T-helper 2 cell (primary cell): ENCODE data around the gene STMN1.

Source experiments
- DNase-seq, 5 experiments: peaks; one replicate each; pipeline versions ENCODE4 v3.0.0 to v3.0.0-alpha.2; 2012 to 2022

The STMN1 gene

DNA sequence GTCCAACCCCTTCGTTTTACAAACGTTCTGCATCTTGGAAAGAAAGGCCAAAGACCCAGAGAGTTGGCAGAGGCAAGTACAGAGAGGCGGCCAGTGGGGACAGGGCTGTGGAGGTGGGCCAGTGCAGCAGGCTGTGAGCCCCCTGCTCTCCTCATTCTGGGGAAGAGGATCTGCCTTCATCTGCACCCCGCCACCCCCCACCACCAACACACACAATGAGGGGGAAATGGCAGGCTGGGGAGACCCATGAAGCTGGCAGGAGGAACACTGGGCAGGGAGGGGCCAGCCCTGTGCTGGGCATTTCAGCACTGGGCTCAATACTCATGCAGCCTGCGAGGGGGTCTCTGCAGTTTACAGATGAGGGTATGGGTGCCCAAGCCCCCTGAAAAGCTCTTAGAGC lies 14.6 kb downstream of the STMN1 start:
- no peak for DNase-seq

DNA sequence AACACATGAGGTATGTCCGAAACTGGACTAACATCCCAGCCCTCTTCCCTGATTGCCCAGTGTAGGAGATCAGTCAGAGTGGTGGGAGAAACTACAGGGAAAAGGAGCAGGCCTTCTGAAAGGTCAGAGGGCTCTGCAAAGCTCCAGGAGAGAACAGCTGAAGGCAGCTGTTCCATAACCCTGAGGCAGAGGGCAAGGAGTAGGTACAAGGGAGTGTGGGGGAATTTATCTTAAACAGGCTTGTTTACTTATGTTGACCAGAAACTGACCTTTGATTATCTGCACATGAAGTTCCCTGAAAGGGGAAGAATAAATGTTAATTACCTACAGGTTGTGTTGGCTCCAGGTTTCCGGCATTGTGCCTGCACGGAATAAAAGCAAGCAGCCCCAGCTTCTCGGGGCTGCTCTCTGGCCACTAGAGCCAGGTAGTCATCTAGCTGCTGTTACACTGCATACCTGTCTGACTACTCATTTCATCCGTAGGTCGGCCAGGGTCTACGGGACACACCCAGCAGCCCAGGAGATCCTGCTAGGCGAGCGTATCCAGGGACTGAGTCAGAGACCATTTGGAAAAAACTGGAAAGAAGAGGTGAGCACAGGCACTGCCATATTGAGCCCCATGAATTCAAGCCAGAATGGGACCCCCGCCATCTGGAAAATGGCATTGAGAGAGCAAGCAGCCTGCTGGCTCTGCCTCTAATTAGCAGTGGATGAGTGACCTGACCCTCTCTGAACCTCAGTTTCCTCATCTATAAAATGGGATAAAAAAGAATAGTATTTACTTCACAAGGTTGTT lies 15.8 kb downstream of the STMN1 start:
- DNase-seq = no peak

DNA sequence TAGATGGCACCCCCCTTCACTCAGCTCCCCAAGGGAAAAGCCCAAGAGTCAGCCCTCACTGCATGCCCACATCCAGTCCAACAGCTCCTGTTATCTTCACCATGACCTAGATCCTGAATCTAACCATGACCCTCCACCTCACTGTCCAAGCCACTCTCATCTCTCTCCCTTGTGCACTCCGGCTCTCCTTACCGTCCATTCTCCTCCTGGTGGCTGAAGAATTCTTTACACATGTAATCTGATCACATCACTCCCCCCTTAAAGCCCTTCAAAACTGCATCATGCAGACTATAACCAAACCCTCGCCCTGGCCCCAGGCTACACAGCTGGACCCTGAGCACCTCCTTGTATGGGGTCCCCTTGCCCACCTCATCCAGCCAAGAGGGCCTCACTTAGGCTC lies 16.7 kb downstream of the STMN1 start:
- DNase-seq = no peak

DNA sequence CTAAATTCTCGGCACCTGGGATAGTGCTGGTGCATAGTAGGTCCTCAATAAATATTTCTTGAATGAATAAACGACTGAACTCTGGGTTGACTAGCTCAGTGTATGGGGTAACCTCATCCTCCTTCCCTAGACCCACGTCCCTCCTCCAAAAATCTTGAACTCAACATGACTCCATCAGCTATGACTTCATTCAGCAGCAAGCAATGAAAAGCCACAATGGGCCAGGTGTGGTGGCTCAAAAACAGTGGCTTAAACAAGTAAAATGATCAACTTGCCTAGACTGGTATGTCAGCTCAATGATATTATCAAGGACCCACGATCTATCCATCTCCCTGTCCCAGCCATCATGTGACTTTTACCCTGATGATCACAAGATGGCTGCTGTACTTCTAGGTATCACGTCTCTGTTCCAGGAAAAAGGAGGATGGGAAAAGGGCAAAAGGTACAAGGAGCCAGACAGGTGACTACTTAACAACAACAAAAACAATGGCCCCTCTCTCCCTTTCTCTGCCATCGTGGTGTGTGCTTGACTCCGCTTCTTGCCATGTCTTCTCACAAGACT lies 17.7 kb downstream of the STMN1 start:
- no peak for DNase-seq

DNA sequence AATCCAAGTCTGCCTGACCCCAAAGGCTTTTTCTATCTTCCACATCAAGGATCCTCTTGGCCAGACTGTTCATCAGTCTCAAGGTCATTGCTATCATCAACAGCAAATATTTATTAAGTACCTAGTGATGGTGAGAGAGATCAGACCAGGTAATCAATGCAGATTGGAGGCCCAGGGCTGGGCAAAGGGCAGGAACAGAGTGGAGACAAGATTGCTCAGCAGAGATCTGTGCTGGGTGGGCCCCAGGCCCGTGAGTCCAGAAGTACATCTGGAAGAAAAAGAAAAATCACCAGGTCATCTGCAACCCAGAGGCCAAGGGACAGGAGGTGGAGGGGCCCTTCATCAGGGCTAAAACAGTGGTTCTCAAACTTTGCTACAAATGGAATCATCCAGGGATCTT lies 20.6 kb downstream of the STMN1 start:
- DNase-seq = no peak

DNA sequence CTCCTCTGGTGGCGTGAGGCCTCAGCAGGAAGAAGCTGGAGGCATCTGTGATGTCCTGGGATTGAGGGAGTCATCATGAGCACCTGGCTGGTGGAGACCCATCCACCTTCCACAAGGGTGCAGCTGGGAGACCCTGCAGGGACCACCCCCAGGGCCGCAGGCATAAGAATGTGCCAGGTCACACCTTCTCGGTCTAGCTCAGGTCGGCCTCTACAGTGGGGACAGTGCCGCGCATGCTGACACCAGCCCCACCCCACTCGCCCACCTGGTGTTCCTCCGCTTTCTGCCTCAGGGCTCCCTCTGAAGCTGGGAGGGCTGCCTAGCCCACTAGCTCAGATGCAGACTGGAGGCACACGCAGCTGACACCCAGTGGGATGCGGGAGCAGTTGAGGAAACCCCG lies 25.0 kb downstream of the STMN1 start:
- no peak for DNase-seq

DNA sequence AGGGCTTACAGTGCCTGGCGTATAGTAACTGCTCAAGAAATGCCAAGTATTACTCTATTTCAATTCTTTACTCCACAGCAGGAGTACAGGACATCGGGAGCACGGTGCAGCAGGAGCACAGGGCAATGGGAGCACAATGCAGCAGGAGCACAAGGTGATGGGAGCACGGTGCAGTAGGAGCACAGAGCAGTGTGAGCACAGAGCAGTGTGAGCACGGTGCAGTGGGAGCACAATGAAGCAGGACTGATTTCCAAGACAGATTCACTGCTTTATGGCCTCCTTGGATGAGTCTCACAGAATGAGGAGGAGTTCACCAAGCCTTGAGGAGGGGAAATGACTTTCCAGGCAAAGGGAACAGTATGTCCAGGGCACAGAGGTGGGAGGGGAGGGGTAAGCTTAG lies 25.7 kb downstream of the STMN1 start:
- no peak for DNase-seq

DNA sequence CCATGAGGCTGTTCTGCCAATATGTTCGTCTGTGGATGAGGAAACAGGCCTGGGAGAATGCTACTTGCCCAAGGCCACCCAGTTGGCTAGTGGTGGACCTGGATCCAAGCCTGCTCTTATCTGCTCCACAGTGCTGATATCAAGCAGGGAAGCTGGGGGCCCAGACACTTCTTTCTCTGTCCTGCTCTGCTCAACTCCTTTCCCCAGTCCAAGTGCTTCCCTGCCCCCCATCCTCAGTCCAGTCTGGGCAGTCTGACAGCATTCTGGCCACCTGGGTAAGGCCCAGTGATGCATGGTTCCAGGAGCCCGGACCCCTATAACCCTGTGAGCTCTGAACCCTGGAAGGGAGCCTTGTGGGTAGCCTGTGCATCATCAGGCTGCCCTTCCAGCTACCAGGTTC lies 26.5 kb downstream of the STMN1 start:
- no peak for DNase-seq

DNA sequence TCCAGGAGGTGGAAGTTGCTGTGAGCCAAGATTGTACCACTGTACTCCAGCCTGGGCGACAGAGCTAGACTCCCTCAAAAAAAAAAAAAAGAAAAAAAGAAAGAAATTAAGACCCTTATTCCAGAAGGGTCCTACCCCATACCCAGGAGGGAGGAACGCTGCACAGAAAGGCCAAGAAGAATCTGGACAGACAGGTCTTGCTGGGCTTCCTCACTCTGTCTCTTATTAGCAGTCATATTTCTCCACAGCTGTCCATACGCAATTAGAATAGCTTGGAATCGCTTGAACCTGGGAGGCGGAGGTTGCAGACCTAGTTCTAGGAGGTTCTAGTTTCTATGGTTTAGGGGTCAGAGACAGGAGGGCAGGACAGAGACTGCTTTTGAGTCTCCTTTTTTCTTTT lies 27.5 kb downstream of the STMN1 start:
- DNase-seq = no peak

DNA sequence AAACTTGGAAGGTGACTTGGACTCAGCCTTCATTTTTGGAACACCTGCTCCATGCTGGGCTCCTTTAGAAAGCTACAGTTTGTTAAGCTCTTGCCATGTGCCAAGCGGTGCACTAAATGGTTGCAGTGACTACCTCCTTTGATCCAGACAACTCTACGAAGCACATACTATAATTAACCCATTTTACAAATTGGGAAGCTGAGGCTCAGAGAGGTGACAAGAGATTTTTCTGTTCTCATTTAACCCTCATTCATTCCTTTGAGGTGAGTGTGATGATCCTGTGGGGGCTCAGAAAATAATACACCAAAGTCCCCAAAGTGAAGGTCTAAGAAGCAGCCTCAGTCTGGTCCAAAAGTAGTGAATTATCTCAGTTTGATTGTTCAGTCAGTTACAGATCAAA lies 29.1 kb downstream of the STMN1 start:
- DNase-seq = no peak

DNA sequence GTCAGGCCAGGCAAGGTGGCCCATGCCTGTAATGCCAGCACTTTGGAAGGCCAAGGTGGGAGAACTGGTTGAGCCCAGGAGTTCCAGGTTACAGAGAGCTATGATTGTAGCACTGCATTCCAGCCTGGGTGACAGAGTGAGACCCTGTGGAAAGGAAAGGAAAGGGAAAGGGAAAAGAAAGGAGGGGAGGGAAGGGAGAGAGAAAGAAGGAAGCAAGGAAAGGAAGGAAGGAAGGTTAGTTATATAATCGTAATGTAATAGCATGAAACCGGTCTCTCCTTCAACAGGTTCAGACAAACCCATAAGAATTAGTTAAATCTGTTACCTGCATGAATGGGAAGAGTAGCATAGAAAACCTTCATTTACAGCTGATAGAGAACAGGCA lies 29.5 kb downstream of the STMN1 start:
- DNase-seq = no peak

DNA sequence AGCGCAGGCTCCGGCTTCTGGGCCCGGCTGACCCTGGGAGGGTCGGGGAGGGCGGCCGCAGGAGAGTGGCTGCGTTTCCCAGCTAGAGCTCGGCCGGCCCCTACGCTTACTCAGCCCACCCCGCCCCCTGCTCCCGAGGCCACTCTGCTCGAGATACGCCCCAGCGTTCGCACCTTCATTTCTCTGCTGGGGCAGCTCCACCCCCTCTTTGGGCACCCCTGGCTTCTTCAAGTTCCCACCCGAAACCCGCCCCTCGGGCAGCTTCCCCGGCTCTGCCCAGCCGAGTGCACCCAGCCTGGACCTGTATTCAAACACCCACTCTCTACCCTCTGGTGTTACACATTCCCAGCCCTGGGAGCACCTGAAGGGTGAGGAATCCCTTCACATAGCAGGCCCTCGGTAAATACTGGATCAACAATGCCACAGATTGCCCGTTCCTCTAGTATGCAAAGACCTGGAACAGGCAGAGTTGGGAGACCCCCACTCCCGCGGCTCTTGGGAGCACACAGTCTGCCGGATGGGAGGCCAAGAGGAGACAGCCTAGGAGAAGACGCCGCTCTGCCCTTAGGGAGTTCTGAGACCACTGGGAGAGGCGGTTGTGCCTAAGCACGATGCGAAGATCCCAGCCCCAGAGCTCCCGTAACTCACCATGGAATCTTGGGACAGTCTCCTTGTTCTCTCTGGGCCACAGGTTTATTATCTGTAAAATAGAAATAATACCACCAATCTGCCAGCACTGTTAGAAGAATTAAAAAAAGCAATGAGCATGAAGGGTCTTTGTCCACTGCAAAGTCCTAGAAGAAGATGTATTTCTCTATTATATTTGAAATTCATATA lies 30.1 kb downstream of the STMN1 start:
- DNase-seq = no peak

DNA sequence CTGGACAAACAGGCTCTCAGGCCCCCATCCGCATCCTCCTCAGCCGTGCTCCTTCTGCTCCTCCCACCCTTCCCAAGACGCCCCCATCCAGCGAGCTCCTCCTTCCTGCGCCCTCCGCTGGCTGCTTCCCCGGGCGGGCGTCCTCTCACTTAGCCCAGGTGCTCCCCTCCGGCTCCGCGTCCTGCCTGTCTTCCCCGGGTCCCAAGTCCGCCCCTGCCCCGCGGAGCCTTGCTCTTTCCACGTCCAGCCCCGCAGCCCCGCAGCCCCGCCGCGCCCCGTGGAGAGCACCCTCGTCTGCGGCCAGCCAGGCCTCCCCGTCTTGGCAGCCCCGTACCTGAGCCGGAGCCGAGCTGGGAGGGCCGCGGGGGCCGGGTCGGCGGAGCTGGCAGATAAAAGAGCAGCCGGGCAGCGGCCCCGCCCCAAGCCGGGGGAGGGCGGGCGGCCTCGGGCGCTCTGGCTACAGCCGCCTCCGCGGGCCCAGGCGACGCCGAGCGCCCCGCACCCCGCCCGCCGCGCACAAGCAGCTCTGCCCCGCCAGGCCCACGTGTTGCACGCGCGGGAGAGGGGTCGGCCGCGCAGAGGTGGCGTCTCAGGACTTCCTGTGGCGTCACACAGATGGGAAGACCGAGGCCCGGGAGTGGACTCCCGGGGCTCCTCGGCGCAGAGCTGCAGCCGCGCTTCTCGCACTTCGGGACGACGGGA lies 30.9 kb downstream of the STMN1 start, which contains the start of gene PAQR7:
TSS of gene PAQR7 (minus strand) at position 555 of the 702 bp plus-strand sequence. CDS start 11,869 bp downstream, outside the sequence.
- peak; percentile 37 to 68 (median 50) for DNase-seq

DNA sequence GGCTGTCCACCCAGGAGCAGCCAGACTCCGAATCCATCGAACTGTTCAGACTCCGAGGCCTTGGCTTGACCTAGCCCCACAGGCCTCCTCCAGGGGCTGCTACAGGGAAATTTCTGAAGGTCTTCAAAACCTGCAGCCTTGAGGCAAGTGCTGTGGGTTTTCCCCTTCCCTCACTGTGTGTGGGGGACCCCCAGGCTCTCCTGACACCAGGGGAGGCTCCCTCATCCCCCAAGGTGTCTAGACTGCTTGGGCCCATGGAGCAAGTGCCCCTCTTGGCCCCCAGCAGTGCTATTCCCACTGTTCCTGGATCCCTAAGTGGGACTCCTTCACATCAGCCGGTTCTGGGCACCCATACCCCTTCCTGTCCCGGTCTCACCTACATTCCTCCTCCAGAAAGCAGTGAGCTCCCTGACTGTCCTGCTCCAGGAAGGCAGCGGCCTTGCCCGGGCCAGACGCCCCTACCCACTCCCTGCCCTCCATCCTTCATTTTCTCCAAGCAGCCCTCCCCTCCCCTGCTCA lies 31.5 kb downstream of the STMN1 start:
- no peak for DNase-seq

DNA sequence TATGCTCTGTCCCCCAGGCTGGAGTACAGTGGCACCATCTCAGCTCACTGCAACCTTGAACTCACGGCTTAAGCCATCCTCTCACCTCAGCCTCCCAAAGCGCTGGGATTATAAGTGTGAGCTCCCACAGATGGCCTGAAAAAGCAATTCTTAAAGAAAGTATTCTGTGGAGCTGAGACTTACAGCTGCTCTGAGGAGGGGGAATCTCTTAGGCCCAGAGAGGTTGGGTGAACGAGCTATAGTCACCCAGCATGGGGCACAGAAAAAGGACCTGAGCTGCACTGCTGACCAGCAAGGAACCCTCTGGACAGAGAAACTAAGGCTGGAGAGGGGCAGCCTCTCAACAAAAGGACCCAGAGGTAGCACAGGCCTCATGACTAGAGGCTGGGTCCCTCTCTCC lies 32.0 kb downstream of the STMN1 start:
- DNase-seq = no peak

DNA sequence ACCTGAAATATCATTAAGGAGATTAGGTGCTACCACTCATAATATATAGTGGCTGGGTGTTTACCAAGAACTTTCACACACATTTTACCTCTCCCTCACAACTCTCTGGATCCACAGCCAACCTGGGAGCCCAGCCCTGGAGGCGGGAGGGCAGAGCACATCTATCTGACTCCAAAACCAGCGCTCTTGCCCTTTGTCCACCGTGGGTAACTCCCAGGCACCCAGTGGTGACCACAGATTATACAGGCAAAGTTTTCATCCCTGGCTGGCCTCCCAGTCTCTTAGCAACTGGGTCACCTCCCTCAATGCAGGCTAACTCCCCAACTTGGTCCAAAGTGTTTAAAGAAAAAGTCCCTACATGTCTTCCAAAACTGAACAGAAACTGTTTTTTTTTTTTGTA lies 33.1 kb downstream of the STMN1 start:
- no peak for DNase-seq

DNA sequence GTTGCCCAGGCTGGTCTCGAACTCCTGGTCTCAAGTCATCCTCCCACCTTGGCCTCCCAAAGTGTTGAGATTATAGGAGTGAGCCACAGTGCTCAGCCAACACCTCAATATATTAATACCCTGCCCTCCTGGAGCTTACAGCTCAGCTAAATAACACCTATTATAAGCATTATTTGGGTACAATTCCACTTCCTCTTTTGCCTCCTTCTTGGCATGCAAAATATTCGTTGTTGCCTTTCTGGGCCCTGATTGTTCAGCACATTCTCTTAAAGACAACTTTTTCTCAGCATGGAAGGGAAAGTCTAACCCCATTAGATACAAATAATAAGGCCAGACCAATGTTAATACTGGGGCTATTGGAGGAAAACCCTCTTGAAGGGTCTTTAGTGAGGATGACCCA lies 33.5 kb downstream of the STMN1 start:
- no peak for DNase-seq

DNA sequence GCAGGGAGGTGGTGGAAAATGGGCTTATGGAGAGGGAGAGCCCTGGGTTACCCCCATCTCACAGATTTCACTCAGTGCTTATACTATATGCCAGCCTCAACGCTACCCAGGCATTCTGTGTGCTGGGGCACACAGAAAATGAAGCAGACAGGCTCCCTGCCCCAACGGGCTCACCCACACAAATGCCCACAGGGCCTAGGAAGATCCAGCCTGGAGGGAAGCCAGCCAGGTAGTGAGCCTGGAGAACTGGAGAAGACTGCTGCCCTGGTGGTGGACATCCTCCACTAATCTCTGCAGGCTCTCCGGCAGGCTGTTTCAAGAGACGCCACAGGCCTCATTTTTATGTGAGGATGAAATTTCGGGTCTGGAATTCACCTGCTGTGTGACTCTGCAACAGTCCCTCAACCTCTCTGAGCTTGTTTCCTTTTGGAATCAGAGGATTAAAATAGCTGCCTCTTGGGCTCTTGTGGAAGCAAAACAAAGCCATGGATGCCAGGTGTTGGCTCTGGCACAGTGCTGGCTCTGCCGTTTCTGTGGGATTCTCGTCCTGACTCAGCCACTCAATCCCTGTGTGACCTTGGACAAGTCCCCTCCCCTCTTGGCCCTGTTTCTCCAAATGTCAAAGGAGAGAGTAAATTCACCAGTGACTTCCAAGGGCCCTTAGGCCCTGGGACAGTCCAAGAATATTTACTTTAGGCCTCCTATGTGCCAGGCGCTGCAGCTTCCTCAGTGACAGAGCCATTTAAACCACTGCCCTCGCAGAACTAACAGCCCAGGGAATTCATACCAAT lies 34.3 kb downstream of the STMN1 start:
- no peak for DNase-seq

DNA sequence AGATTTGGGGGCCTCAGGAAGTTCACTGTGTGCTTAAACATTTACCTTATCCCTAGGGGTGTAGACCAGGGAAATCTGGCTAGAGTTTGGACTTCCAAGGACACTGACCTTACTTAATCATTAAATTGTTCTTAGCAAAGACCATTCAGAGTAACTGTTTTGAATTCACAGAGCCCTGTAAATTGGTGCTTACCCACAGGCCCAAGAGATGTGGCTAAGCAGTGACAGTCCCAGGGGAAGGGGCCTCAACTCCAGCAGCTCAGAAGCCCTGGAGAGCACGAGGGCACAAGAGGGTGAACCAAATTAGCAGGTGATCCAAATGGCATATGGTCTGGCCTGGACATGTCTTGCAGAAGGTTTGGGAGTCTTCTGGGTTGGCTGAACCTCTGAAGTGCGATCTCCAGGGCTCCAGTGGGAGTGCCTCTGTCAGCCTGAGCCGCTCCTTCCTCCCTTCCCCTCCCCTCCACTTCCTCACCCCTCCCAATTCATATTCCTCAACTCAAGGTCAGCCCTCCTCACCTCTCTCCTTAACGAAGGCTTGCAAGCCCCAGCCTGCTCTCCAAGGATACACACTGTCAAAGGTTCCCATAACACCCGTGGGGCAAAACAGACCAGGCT lies 35.0 kb downstream of the STMN1 start:
- DNase-seq = no peak

DNA sequence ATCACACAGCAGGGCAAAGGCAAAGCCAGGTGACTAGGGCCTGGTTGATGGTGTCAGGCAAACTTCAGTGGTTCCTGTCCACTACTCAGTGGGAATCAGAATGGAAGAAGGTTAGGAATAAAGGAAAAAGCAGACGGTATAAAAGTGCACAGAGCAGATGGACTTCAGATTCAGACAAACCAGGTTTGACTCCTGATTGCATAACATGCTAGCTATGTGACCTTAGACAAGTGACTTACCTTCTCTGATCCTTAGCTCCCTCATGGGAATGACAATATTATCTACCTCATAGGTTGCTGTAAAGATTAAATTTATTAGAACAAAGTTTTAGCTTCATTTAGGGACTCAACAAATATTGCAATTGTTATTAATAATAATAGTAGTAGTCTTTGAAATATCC lies 35.6 kb downstream of the STMN1 start:
- no peak for DNase-seq

DNA sequence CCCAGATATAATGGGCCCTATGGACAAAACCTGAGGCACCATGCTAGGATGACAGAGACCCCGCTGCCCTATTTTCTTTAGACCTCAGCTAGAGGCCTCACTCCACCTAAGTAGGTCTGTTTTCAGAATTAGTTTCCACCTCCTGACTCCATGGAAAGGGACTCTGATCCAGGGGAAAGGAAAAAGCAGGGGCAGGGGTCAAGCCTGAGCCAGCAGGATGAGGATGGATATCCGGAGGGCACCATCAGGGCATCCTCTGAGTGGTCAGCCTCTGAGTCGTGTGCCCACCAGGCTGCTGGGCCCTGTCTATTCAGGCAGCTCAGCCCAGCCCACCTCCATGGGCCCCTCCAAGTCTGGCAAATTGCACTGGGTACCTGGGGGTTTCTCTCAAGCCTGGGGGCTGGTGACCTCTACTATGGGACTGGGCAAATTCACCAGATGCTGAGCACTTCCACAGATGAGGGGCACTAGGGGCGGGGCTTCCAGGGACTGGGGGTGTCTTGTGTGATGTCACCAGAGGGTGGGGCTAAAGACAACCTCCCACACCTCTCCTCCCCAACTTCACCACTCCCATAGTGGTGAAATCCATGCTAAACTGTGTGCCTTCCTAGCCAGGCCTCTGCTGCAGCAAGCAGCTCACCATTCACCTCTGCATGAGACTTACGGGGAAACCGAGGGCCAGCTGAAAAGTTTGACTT lies 36.2 kb downstream of the STMN1 start:
- DNase-seq = no peak
